GM18505 (cell line): ENCODE measurements around the gene SYNJ2.

Experiments used
- ATAC-seq: cut with Tn5 transposase; IDR thresholded peaks from one replicate; pipeline ENCODE4 v1.9.1; 2021; ENCODE audit not compliant: unreplicated experiment
- POLR2A ChIP-seq: IDR thresholded peaks from 4 replicates; pipeline ENCODE4 v1.6.1; 2011; ENCODE audit warnings: borderline replicate concordance; ENCODE audit not compliant: insufficient read depth, insufficient read length; ENCODE audit errors: extremely low read depth

SYNJ2 gene

DNA sequence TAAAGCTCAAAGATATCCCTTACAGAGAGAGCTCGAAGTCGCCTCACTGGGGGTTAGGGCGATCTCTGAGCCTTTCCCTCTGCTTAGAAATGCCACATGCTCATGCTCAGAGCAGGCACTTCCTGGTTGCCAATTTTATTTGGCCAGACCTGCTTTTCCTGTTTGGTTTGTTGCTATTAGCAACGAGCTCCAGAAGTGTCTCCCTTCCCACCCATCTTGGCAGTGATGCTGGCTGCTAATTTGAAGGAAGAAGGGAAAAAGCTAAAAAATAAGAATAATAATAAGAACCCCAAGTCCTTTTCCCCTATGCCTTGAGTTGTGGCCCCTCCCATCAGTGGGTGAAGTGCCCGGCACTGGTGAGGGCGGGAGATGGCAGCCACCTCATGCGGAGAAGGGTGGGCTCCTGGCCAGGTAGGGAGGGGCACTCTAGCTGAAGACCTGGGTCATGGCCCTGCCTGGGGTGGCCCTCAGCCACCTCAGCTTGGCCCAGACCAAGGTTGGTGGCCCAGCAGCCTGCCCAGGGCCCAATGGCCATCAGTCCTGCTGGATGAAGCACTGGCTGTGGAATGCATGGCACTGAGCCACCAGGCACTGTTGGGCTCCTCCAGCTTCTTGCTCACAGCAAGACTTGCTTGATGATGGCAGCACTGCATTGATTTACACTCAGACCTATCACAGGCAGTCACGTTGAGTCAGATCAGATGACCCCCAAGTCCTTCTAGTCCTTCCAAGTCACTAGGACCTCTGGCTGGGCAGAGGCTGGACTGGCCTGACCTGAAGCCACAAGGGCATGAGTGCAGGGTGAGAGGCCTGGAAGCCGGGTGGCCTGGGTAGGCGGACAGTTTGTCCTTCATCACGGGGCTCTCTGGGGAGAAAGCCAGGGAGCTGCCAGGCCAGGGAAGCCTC lies 79.0 kb downstream of the SYNJ2 start:
- TF ChIP-seq POLR2A, result no peak
- ATAC-seq, result no peak

DNA sequence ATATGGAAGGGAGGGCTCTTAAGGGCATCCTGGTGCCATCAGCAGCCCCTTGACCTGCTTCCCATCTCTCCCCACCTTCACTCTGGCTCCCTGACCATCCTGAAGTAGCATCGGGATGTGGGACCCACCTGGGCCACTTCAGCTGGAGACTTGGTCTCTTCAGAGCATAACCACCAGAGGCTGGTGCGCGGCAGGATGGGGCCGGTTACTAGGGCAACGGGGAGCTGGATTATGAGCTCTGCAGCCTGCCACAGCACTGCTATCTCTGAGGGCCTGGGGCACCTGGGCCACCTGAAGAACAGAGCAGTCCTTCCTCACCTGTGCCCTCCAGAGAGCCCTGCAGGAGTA lies 79.7 kb downstream of the SYNJ2 start:
- no peak for ATAC-seq
- TF ChIP-seq POLR2A, result no peak

DNA sequence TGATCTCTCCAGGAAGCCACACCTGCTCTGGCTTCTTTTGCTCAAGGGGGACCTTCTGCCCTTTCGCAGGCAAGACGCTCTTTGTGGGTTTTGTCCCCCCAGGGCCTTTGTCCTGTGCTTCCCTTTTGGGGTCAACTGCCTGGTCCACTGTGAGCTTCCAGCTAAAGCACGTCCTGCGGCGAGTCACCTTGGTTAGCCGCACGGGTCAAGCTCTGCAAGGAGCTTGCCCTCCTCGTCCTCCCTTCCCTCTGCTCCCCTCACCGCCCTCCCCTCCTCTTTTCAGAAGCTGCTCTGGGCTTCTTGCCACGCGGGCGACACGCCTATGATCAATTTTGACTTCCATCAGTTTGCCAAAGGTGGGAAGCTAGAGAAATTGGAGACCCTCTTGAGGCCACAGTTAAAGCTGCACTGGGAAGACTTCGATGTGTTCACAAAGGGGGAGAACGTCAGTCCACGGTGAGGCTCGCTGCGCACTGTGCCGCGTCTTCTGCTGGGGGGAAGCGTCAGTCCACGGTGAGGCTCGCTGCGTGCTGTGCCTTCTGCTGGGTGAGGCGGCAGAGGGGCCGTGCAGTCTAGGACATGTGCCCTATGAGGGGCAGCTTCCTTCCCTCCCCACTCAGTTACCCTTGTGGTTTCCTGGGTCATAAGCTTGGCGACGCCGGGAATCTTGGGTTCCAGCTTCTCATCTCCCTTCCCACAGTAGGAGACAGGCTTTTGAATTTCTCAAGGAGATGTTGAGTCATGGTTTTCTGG lies 80.2 kb downstream of the SYNJ2 start:
- no peak for ATAC-seq
- TF ChIP-seq POLR2A, result no peak

DNA sequence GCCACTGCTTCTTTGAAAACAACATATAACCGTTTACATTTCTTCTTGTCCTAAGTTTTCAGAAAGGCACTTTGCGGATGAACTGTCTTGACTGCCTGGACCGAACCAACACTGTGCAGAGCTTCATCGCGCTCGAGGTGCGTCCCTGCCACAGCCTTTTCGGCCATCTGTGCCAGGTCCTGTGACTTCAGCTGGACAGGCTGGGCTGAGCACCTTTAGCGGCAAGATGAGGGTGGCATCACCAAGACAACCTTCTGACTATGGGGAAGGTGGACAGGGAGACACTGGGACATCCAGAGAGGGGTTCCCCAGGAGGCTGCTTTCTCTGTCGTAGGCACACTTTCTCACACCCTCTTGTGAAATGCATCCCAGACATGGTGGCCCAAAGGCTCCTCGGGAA lies 82.1 kb downstream of the SYNJ2 start:
- no peak for TF ChIP-seq POLR2A
- ATAC-seq, result no peak

DNA sequence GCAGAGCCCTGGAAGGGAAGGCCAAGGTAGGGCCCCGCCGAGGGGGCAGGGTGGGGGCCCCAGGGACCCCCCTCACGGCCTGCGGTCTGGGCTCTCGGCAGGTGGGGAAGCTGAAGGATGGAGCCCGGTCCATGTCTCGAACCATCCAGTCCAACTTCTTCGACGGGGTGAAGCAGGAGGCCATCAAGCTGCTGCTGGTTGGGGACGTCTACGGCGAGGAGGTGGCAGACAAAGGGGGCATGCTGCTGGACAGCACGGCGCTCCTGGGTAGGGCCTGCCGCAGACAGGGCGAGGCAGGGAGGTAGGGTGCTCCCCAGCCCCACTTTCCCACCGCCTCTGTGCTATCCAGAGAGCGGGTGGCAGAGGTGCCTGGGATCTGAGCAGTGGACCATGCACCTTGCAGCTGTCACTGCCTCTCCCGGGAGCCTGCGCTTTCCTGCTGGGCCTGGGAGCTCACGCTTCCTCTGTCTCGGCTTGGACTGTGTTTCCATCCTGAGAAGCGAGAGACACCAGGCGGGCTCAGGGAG lies 83.1 kb downstream of the SYNJ2 start:
- no peak for ATAC-seq
- TF ChIP-seq POLR2A, result no peak

DNA sequence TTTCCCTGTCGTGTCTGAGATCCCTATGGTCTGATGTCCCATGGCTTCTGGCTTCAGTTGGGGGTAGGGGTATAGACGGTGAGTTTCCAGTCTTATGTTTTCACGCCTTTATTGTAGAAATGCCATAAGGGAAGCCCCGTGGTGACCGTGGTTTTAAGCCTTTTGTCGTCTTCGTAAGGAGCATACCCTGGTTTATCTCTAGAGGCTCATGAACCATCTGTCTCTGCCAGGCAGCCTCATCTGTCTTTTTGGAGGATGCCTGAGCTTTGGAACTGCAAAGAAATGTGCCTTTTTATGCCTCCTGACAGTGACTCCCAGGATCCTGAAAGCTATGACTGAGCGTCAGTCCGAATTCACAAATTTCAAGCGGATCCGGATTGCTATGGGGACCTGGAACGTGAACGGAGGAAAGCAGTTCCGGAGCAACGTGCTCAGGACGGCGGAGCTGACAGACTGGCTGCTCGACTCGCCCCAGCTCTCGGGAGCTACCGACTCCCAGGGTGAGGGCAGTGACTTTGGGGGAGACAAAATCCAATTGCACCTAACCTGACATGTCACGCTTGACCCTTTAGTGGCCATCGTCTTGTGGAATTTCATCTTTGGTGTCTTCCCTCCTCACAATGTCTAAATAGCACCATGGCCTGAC lies 84.6 kb downstream of the SYNJ2 start:
- TF ChIP-seq POLR2A, result no peak
- ATAC-seq, result no peak

DNA sequence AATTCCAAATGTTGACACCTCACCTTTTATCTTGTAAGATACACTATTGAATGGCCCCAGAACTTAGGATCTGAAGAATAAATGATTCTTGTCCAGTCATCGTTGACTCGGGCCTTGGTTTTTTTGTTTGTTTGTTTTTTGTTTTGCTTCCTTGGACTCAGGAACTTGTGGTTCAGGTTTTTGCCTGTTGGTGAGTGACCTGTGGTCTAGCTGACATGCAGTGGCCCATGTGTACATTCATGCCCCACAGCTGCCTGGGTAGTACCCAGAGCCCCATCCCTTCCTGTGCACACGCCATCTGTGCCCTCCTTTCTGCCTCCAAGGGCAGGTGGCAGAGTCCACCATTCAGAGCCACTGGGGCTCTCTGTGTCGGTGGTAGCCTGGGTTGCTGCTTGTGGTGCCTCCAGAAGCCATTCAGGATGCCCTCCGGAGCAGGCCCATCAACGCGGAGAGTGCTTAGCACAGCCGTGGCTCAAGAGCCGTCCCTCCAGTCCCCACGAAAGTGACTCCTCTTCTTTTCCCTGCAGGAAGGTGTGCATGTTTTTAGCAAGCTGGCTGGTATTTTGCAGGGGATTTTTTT lies 85.9 kb downstream of the SYNJ2 start:
- ATAC-seq, result no peak
- TF ChIP-seq POLR2A, result no peak

DNA sequence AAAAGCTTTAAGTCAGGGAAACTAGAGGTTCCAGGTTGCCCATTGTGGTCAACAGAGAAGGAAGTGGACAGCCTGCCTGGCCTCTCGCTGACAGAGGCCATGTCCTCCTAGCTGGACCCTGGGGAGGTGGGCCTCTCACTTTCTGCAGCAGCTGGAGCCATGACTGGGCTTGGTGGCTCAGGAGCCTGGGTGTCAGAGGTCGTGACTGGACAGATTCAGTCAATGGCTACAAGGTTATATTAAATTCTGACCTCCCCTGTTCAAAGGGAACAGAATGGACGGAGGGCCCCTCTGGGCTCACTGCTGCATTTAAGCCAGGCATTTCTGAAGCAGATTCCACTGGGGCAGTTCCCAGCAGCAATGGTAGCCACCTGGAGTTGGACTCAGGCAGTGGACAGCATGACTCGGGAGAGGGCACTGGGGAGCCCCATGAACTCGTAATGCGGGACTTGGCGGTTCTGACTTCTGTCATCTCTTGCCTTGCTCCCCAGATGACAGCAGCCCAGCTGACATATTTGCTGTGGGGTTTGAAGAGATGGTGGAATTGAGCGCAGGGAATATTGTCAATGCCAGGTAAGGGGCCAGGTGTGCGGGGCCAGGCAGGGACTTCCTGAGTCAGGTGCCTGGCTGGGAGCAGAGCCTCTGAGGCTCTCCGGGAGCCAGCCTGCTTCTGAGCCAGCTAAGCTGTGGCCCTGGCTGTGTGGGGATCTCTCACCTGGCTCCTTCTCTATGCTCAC lies 86.7 kb downstream of the SYNJ2 start:
- ATAC-seq, result no peak
- no peak for TF ChIP-seq POLR2A

DNA sequence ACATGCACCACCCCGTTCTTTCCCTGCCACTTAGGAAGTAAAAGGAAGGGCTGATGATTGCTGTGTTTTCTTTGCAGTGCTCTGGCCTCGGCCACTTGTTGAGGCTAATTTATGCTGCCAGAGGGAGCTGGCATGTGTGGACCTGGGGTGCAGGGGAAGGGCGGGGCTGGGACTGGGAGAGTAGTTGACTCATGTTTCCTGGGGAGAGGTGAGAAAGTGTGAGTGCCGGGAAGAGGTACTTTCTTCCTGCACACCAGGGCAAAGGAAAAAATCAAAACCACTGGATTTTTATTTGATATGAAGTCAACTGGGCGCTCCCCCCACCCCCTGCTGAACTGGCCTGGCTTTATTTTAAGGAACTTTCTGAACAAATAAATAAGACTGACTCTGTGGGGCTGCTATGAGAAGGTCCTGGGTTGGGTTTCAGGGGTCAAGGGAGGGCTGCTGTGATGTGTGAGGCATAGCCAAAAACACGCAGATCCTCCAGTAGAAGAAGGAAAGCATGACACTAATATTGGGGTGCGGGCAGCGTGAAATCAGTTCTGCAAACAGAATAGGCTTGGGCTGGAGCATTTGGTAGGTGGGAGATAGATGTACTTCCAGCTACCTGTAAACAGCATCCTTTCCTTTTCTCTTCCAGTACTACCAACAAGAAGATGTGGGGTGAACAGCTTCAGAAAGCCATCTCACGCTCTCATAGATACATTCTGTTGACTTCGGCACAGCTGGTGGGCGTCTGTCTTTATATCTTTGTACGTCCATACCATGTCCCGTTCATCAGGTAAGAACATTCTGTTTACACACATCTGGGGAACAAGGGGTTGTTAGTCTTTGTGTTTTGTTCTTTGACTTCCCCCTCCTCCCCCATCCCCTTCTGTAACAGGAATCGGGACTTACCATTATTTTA lies 87.5 kb downstream of the SYNJ2 start:
- no peak for TF ChIP-seq POLR2A
- no peak for ATAC-seq

DNA sequence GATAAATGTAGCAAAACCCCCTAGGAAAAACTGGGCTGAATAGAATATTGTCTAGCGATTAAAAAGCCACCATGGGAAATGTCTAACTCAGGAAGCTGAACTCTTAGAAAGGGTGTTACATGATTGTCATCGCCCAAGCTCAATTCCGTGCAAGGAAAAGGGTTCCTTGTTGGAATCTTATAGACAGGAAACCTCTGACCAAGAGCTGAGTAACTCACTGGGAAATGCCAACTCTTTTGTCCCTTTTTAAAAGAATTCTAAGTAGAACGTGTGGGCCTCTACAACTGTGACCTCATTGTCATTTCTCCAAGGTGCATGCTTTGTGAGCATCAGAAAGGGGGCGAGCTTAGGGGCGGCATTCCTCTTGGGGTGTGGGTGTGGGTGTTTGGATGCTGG lies 88.1 kb downstream of the SYNJ2 start:
- ATAC-seq, result no peak
- TF ChIP-seq POLR2A, result no peak

DNA sequence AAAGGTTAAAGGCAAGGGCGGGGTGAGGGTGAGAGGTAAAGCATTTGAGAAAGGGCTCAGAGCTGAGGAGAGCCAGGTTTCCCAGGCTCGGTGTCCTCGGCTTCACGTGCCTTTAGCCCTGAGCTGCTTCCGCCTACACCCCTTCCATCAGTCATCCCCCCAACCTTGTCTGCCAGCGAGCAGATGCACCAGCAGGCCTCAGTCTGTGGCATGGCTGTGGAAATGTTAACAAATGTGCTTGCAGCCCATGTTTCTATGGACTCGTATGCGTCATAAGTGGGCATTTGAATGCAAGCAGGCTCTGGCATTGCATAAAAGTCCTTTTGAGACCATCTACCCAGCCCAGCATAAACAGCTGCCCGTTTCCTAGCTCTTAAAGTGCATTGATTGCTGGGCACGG lies 88.8 kb downstream of the SYNJ2 start:
- TF ChIP-seq POLR2A, result no peak
- no peak for ATAC-seq

DNA sequence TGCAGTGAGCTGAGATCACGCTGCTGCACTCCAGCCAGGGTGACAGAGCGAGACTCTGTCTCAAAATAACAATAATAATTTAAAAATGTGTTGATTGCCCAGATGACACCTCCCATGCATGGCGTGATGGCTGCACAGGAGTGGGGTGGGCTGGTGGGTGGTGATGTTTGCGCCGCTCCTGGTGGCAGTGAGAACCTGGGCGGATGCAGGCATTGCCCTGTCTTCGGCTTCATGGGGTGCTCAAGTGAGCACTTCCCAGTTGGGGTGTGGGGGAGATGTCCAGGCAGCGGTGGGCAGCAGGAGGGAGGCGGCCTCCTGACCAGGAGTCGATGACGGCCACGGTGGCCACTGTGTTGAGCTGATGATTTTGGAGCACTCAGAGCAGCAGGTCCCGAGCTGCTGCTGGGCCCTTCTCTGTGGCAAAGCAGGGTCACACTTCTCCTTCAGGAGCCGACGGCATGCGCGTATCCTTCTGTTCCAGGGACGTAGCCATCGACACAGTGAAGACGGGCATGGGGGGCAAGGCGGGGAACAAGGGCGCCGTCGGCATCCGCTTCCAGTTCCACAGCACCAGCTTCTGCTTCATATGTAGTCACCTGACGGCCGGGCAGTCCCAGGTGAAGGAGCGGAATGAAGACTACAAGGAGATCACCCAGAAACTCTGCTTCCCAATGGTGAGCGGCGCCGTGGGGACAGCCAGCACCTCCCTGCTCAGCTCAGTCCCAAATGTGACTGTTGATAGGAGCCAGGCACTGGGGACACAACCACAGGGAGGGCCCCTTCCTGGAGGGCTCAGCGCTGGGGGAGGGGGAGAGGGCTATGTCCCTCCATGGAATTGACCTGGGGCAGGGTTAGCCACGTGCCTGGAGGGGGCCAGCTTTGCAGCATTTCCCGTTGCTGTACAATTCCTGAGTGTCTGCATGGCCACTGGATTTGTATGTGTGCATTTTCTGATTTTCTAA lies 89.7 kb downstream of the SYNJ2 start:
- no peak for ATAC-seq

More for the DNA sequence above, 89.7 kb downstream of the SYNJ2 start:
- no peak for TF ChIP-seq POLR2A
